Endothelial cell of umbilical vein (primary cell): Measurements from ENCODE around the gene VEZT. TPM values are rescaled to one million over a fixed set of nuclear protein-coding genes. Genes with fewer than 3 reads are reported as not detected.

Experiments used
- BruUV-seq: library from RNA; stranded (reverse); fragments of 400-500 nt; replicated peaks from 2 replicates; lab custom pipeline; 2021; lab: Mats Ljungman, UMichigan
- CTCF ChIA-PET: fragments of 300-600, 350-600 bp; sonication (Branson Sonifier 250); formaldehyde crosslinking; loops from one replicate; lab custom pipeline; 2021; ENCODE audit warnings: antibody characterized with exemption, inconsistent platforms; lab: Charles Lee
- POLR2A ChIA-PET: fragments of 300-600, 350-600 bp; sonication (Branson Sonifier 250); formaldehyde crosslinking; loops from one replicate; lab custom pipeline; 2021; ENCODE audit warnings: antibody characterized with exemption, inconsistent platforms; lab: Charles Lee
- DNase-seq: peaks from one replicate; pipeline ENCODE4 v3.0.0-alpha.2; 2011; ENCODE audit warnings: low read depth, low spot score
- FAIRE-seq: peaks from 2 replicates; lab custom pipeline; 2011; peaks lifted over from hg19 to GRCh38; lab: Jason Lieb, UNC
- H2AFZ ChIP-seq: 2 replicates; pipeline ENCODE4 v1.6.0; 2012; ENCODE audit warnings: low read depth, low read length, control low read depth, inconsistent platforms
- H3K27ac ChIP-seq: 2 replicates; pipeline ENCODE4 v1.5.1; 2011; ENCODE audit warnings: low read depth, mild to moderate bottlenecking, control low read depth, low read length, moderate library complexity; ENCODE audit not compliant: insufficient read depth
- H3K27me3 ChIP-seq, 2 experiments: 2 replicates each; pipeline versions ENCODE4 v1.6.0 to v1.6.1; 2011; ENCODE audit warnings: low read length in 2 of 2, mixed read lengths in 1 of 2; ENCODE audit not compliant: control insufficient read depth in 2 of 2, insufficient read depth in 2 of 2
- H3K36me3 ChIP-seq, 2 experiments: 2 replicates in 1 of 2; 3 replicates in 1 of 2; pipeline ENCODE4 v1.5.1; 2011; ENCODE audit warnings: low read length in 2 of 2, mild to moderate bottlenecking in 1 of 2, moderate library complexity in 1 of 2; ENCODE audit not compliant: control insufficient read depth in 2 of 2, insufficient read depth in 2 of 2; ENCODE audit errors: extremely low read depth in 1 of 2
- H3K4me1 ChIP-seq: 3 replicates; pipeline ENCODE4 v1.5.1; 2011; ENCODE audit warnings: mild to moderate bottlenecking, low read length; ENCODE audit not compliant: control insufficient read depth, insufficient read depth; ENCODE audit errors: extremely low read depth
- H3K4me2 ChIP-seq: 2 replicates; pipeline ENCODE4 v1.6.1; 2011; ENCODE audit warnings: low read length, control low read depth, mixed read lengths; ENCODE audit not compliant: insufficient read depth
- H3K4me3 ChIP-seq, 3 experiments: fragments of 200-600 bp in 1 of 3; sonication (generic), shearing (Covaris generic) in 1 of 3; replicated peaks in 1 of 3; 2 replicates each; pipeline ENCODE4 v1.5.1; 2011 to 2016; ENCODE audit warnings: control low read depth in 3 of 3, low read length in 3 of 3, mild to moderate bottlenecking in 2 of 3, inconsistent platforms in 1 of 3, low read depth in 1 of 3, moderate library complexity in 1 of 3; ENCODE audit not compliant: insufficient read depth in 1 of 3
- H3K79me2 ChIP-seq: 2 replicates; pipeline ENCODE4 v1.6.0; 2012; ENCODE audit warnings: low read length, inconsistent platforms; ENCODE audit not compliant: control insufficient read depth, insufficient read depth
- H3K9ac ChIP-seq: replicated peaks from 2 replicates; pipeline ENCODE3; 2011; ENCODE audit warnings: low read length, control low read depth; ENCODE audit not compliant: insufficient read depth; ENCODE audit errors: extremely low read depth
- H3K9me1 ChIP-seq: replicated peaks from 3 replicates; pipeline ENCODE4 v1.6.0; 2011; ENCODE audit warnings: mild to moderate bottlenecking, low read length; ENCODE audit not compliant: control insufficient read depth, insufficient read depth; ENCODE audit errors: extremely low read depth
- H3K9me3 ChIP-seq: replicated peaks from 2 replicates; pipeline ENCODE4 v1.5.1; 2012; ENCODE audit warnings: low read length, inconsistent platforms; ENCODE audit not compliant: control insufficient read depth, insufficient read depth
- H4K20me1 ChIP-seq: replicated peaks from 2 replicates; pipeline ENCODE3; 2011; ENCODE audit warnings: mild to moderate bottlenecking, low read length; ENCODE audit not compliant: control insufficient read depth, insufficient read depth; ENCODE audit errors: extremely low read depth
- EZH2 ChIP-seq: IDR thresholded peaks from 2 replicates; pipeline ENCODE4 v1.6.1; 2012; ENCODE audit warnings: borderline replicate concordance, low read depth, mild to moderate bottlenecking, moderate library complexity, low read length, inconsistent platforms; ENCODE audit not compliant: severe bottlenecking
- FOS ChIP-seq: IDR thresholded peaks from 2 replicates; pipeline ENCODE4 v1.6.1; 2011; ENCODE audit warnings: mild to moderate bottlenecking, low read length, moderate library complexity, borderline replicate concordance; ENCODE audit not compliant: insufficient read depth
- GATA2 ChIP-seq: IDR thresholded peaks from 2 replicates; pipeline ENCODE4 v1.7.0; 2011; ENCODE audit warnings: low read depth, mild to moderate bottlenecking, moderate library complexity, mixed read lengths, low read length; ENCODE audit not compliant: insufficient read length, insufficient read depth
- JUN ChIP-seq: IDR thresholded peaks from 2 replicates; pipeline ENCODE4 v1.6.1; 2011; ENCODE audit warnings: borderline replicate concordance, low read depth; ENCODE audit not compliant: insufficient read length, insufficient read depth
- MYC ChIP-seq: IDR thresholded peaks from one replicate; pipeline ENCODE4 v1.6.1; 2011; ENCODE audit warnings: mild to moderate bottlenecking, low read depth, low read length
- POLR2A ChIP-seq: IDR thresholded peaks from 2 replicates; pipeline ENCODE4 v1.6.1; 2012; ENCODE audit warnings: low read depth, mild to moderate bottlenecking, control low read depth, low read length
- POLR2AphosphoS5 ChIP-seq: IDR thresholded peaks from 2 replicates; pipeline ENCODE4 v1.6.1; 2012; ENCODE audit warnings: low read depth, mild to moderate bottlenecking, control low read depth, low read length, moderate library complexity; ENCODE audit not compliant: insufficient read depth
- dilution Hi-C: fragments of 300-500 bp; cut with MboI; formaldehyde crosslinking; loops from one replicate; pipeline ENCODE4 v1.15.0; 2019; ENCODE audit warnings: low sequenced_read_pairs; ENCODE audit not compliant: extremely low pct_ligation_motif_present
- intact Hi-C: fragments of 100-400 bp; cut with micrococcal nuclease; formaldehyde crosslinking; loops from one replicate; pipeline ENCODE4 v1.10.0; 2022
- polyA plus RNA-seq, 4 experiments: library from polyadenylated mRNA; depleted of rRNA in 3 of 4; stranded (reverse) in 3 of 4; unstranded in 1 of 4; fragments of >200 nt; gene quantifications; 2 replicates each; pipeline versions ENCODE4 v1.2.1 to v1.2.3, GENCODE V29; 2011 to 2012; ENCODE audit warnings: missing spikeins in 1 of 4
- total RNA-seq: library from RNA; stranded (reverse); gene quantifications from 2 replicates; pipeline ENCODE4 v1.2.3, GENCODE V29; 2021
- TF ChIP-seq, protein P1 (sequence below), 2 donors: IDR thresholded peaks; 1 replicate in 1 of 2; 2 replicates in 1 of 2; pipeline ENCODE4 v1.5.1; 2011; ENCODE audit warnings: low read length in 2 of 2, mild to moderate bottlenecking in 2 of 2, moderate library complexity in 2 of 2, control low read depth in 1 of 2, inconsistent platforms in 1 of 2, low read depth in 1 of 2; ENCODE audit not compliant: insufficient read depth in 1 of 2; ENCODE audit errors: extremely low read depth in 1 of 2
- TF ChIP-seq, protein P2 (sequence below): IDR thresholded peaks from 2 replicates; pipeline ENCODE4 v1.6.1; 2011; ENCODE audit not compliant: insufficient read depth, insufficient read length

The VEZT gene
- total and polyA plus RNA-seq, 2 donors (not counting 3 experiments of a cell fraction or from before 2014, with no cell fraction given): 57.8 to 91.3 TPM

DNA sequence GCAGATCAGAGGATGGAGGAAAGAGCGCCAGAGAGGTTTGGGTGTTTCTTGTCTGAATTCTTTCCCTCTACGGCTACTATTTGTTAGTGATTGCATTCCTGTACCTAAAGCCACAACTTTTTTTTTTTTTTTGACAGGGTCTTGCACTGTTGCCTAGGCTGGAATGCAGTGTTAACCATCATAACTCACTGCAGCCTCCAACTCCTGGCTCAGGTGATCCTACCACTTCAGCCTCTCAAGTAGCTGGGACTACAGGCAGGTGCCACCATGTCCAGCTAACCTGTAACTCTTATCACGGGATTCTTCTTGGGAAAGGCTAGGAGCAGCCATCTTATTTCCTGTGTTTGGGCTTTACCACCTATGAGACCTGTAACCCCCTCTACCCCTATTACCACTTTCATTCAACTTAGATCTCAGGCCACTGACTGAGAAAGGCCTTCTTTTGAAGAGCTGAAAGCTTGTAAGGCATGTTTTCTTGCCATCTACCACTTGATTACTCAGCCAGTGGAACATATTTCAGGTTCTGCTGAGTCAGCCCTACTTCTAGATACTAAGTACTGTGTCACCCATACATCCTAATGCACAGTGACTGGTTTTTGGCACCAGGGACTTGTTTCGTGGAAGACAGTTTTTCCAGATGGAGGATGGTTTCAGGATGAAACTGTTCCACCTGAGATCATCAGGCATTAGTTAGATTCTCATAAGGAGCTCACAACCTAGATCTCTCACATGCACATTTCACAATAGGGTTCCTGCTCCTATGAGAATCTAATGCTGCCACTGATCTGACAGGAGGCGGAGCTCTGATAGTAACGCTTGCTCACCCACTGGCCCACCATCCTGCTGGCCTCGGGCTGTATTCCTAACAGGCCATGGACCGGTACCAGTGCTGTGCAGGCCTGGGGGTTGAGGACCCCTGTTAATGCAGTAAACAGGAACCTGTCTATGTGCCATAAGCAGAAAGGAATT lies 6.9 kb downstream of the VEZT start:
- Histone ChIP-seq H2AFZ (no peak overlapping the region), H3K4me2 (no peak overlapping the region), H3K4me1 (peaks cover 27% of the 10 kb centered on the region), H3K9ac (no peak overlapping the region), H3K9me1 (no peaks in the 10 kb centered on the region), H3K4me3 (no peak overlapping the region), H3K27me3 (no peaks in the 10 kb centered on the region), H3K79me2 (peaks cover 94% of the 10 kb centered on the region), H3K27ac (no peak overlapping the region), H3K36me3 (peaks cover 0 to 15% of the 10 kb centered on the region in 2 experiments), H4K20me1 (peaks cover 4% of the 10 kb centered on the region), H3K9me3 (no peaks in the 10 kb centered on the region)
- ChIA-PET POLR2A (no interaction called here), CTCF (interaction anchor here (1.7 to 2.9 kb wide), 2 partner anchors 111 to 310 kb away, joined by 4 to 6 read pairs; no protein-coding TSS in a partner anchor)
- TF ChIP-seq JUN: no peak
- TF ChIP-seq GATA2: no peak
- TF ChIP-seq, protein P1, sequence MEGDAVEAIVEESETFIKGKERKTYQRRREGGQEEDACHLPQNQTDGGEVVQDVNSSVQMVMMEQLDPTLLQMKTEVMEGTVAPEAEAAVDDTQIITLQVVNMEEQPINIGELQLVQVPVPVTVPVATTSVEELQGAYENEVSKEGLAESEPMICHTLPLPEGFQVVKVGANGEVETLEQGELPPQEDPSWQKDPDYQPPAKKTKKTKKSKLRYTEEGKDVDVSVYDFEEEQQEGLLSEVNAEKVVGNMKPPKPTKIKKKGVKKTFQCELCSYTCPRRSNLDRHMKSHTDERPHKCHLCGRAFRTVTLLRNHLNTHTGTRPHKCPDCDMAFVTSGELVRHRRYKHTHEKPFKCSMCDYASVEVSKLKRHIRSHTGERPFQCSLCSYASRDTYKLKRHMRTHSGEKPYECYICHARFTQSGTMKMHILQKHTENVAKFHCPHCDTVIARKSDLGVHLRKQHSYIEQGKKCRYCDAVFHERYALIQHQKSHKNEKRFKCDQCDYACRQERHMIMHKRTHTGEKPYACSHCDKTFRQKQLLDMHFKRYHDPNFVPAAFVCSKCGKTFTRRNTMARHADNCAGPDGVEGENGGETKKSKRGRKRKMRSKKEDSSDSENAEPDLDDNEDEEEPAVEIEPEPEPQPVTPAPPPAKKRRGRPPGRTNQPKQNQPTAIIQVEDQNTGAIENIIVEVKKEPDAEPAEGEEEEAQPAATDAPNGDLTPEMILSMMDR (IDR thresholded peaks at IDR 0.05; ENCODE audit: extremely low read depth in 1 of 2, insufficient read depth in 1 of 2, low read depth in 1 of 2, low read length in 2 of 2): no peak
- no peak for TF ChIP-seq MYC
- TF ChIP-seq POLR2AphosphoS5: no peak
- TF ChIP-seq FOS: no peak
- TF ChIP-seq, protein P2, sequence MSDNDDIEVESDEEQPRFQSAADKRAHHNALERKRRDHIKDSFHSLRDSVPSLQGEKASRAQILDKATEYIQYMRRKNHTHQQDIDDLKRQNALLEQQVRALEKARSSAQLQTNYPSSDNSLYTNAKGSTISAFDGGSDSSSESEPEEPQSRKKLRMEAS: no peak
- TF ChIP-seq EZH2: no peak
- TF ChIP-seq POLR2A: no peak
- dilution Hi-C loops: loop anchor here (25.0 kb wide), 1 partner anchor 112 kb away; no protein-coding TSS in a partner anchor
- intact Hi-C loops: no loop called here
- BruUV-seq: no TSS peak
- FAIRE-seq (no peak), DNase-seq (no peak)
